HUES48 (cell line): ENCODE data around the gene ST7L.

ENCODE experiments used
- H3K27ac ChIP-seq: one replicate; pipeline ENCODE4 v1.7.0; 2013; ENCODE audit warnings: low read depth, low read length, inconsistent platforms
- H3K27me3 ChIP-seq: 2 replicates; pipeline ENCODE4 v1.6.1; 2013; ENCODE audit warnings: mild to moderate bottlenecking, low read length; ENCODE audit not compliant: control insufficient read depth, insufficient read depth
- H3K36me3 ChIP-seq: 2 replicates; pipeline ENCODE4 v1.6.1; 2013; ENCODE audit warnings: low read length; ENCODE audit not compliant: control insufficient read depth, insufficient read depth
- H3K4me1 ChIP-seq: 2 replicates; pipeline ENCODE4 v1.6.1; 2013; ENCODE audit warnings: mild to moderate bottlenecking, low read length; ENCODE audit not compliant: control insufficient read depth, insufficient read depth
- H3K4me3 ChIP-seq: 2 replicates; pipeline ENCODE4 v1.5.1; 2013; ENCODE audit warnings: mild to moderate bottlenecking, low read depth, low read length
- H3K9ac ChIP-seq: 2 replicates; pipeline ENCODE4 v1.6.1; 2013; ENCODE audit warnings: mild to moderate bottlenecking, low read depth, low read length, moderate library complexity
- H3K9me3 ChIP-seq: 2 replicates; pipeline ENCODE4 v1.6.1; 2013; ENCODE audit warnings: low read length; ENCODE audit not compliant: control insufficient read depth, insufficient read depth

The ST7L gene

DNA sequence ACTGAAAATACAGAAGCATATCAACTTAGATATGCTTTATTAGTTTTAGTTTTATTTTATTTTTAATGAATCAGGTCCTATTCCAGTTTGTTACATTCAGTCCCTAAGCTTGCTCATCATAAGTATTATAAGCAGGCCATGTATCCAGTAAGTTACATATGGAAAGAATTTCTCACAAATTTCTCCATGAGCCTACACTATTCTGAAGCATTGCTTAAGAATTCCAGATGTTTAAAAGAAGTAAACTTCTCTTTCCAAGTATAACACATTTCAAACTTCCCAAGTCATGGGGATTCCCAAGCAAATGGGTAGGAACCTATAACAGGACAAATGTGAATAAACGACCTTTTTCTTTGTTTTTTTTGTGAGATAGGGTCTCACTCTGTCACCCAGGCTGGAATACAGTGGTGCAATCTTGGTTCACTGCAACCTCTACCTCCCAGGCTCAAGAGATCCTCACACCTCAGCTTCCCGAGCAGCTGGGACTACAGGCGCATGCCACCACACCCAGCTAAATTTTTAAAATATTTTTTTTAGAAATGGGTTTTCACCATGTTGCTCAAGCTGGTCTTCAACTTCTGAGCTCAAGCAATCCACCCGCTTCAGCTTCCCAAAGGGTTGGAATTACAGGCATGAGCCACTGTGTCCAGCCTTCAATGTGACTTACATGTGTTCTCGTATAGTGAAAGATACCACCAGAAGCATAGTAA, 39.0 kb downstream of the ST7L start:
- Histone ChIP-seq H3K36me3 (peaks cover 40% of the 10 kb centered on the region), H3K9me3 (no peaks in the 10 kb centered on the region), H3K9ac (no peak overlapping the region), H3K4me1 (no peaks in the 10 kb centered on the region), H3K27ac (no peak overlapping the region), H3K4me3 (no peak overlapping the region), H3K27me3 (no peaks in the 10 kb centered on the region)

DNA sequence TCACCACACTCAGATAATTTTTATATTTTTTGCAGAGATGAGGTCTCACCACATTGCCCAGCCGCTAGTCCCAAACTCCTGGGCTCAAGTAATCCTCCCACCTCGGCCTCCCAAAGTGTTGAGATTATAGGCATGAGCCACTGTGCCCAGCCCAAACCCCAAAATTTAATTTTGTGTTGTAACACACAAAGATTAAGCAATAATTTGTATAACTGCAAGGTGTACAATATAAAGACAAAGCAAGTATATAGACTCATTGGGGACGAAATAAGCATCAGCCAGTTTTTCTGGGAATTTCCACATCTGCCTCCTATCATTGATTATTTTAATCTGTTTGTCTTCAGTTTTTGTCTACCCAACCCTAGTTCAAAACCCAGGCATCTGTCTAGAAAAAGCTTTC, 42.7 kb downstream of the ST7L start:
- Histone ChIP-seq H3K4me1 (no peaks in the 10 kb centered on the region), H3K36me3 (peaks cover 40% of the 10 kb centered on the region), H3K27me3 (no peaks in the 10 kb centered on the region), H3K27ac (no peak overlapping the region), H3K9ac (no peak overlapping the region), H3K9me3 (no peaks in the 10 kb centered on the region), H3K4me3 (no peak overlapping the region)

DNA sequence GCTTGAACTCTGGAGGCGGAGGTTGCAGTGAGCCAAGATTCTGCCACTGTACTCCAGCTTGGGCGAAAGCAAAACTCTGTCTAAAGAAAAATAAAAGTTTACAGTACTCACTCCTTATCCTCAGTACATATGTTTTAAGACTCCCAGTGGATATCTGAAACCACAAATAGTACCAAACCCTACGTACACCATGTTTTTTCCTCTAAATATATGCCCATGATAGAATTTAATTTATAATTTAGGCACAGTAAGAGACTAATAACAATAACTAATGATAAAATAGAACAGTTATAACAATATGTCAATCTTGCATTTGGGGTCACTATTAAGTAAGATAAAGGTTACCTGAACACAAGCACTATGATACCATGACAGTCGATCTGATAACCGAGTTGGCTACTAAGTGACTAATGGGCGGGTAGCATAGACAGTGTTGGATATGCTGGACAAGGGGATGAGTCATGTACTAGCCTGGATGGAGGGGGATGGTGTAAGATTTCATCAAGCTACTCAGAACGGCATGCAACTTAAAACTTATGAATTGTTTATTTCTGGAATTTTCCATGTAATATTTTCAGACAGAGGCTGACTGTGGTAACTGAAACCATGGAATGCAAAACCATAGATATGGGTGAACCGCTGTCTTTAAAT, 43.7 kb downstream of the ST7L start:
- Histone ChIP-seq H3K4me3 (no peak overlapping the region), H3K36me3 (peaks cover 39% of the 10 kb centered on the region), H3K9ac (no peak overlapping the region), H3K27ac (no peak overlapping the region), H3K27me3 (no peaks in the 10 kb centered on the region), H3K4me1 (no peaks in the 10 kb centered on the region), H3K9me3 (no peaks in the 10 kb centered on the region)

DNA sequence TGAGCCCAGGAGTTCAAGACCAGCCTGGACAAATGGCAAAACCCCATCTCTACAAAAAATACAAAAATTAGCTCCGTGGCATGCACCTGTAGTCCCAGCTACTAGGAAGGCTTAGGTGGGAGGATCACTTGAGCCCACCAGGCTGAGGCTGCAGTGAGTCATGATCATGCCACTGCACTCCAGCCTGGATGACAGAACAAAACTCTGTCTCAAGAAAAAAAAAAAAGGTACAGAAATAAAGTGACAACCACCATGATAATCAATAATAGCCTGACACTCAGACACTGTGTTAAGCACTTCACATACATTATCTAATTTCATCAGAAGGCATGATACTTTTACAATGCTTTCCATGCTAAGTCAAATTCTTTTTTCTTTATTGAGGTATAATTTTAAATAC, 53.1 kb downstream of the ST7L start:
- H3K27me3 ChIP-seq = no peaks in the 10 kb centered on the region
- H3K4me1 ChIP-seq = no peaks in the 10 kb centered on the region
- H3K27ac ChIP-seq = no peak overlapping the region
- H3K9me3 ChIP-seq = no peaks in the 10 kb centered on the region
- peaks cover 7% of the 10 kb centered on the region for H3K36me3 ChIP-seq
- H3K9ac ChIP-seq = no peak overlapping the region
- no peak overlapping the region for H3K4me3 ChIP-seq

DNA sequence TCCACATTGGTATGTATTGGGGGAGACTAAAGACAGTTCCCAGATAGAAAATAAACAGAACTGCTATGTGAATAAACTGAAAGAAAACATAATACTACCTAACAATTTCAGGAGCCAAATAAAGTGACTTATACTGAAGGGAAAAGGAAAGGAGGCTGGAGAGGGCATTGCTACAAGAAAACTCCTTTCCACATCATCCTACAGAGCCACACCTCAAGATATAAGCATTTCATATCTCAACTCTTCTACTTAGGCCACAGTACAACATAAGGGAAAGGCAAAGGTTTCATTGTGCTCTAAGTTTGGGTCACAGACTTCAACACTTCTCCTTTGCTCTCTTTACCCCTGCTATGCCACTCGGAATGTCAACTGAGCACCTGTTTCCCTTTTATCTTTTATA, 54.9 kb downstream of the ST7L start:
- Histone ChIP-seq H3K4me1 (no peaks in the 10 kb centered on the region), H3K9me3 (no peaks in the 10 kb centered on the region), H3K4me3 (no peak overlapping the region), H3K36me3 (peaks cover 3% of the 10 kb centered on the region), H3K9ac (no peak overlapping the region), H3K27ac (no peak overlapping the region), H3K27me3 (no peaks in the 10 kb centered on the region)

DNA sequence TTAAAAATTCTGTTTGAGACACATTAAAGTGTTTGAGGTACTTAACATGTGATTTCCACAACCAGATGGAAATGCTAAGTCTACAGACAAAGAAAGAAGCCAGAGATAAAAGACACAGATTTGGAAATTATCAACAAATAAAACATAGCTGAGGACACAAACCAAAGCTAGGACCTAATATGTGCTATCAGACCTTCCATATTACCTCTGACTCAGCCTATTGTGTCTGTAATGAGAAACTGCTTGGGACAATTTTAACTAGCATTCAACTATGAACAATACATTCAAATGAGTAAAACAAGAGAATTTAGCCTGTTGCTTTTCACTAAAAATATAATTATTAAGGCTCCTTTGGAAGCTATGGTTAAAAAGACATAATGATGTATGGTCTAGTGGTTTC, 55.6 kb downstream of the ST7L start:
- Histone ChIP-seq H3K4me1 (no peaks in the 10 kb centered on the region), H3K27me3 (no peaks in the 10 kb centered on the region), H3K4me3 (no peak overlapping the region), H3K36me3 (no peaks in the 10 kb centered on the region), H3K9ac (no peak overlapping the region), H3K27ac (no peak overlapping the region), H3K9me3 (no peaks in the 10 kb centered on the region)

DNA sequence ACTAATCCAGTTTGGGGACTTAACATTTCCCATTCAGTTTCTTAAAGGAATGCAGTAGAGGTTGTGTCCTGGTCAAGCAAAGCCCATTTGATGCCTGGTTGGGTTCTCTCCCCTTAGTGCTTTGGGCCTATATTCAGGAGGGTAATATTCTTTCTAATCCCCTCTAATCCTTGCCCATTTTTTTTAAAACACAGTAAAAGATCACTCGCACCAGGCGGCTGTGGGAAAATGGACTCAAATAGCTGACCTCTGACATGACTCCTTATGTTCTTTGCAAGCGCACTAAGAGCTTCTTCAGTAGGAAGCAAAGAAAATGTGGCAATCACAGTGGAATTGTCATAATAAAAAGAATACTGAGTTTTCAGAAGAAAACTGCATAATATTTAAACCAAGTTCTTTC, 60.3 kb downstream of the ST7L start:
- Histone ChIP-seq H3K27ac (no peak overlapping the region), H3K4me1 (no peaks in the 10 kb centered on the region)

DNA sequence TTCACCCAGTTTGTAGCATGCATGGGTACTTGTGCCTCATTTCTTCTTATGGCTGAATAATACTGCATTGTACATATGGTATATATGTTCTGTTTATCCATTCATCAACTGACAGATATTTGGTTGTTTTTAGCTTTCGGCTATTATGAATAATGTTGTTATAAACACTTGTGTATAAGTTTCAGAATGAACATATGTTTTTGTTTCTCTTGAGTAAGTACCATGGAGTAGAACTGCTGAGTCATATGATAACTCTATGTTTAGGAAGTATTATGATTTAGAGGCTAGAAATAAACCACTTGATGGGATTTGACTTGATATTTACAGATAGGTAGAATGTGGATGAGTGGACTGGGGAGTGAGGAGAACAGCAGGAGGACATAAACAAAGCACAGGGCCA, 61.6 kb downstream of the ST7L start:
- Histone ChIP-seq H3K9me3 (no peaks in the 10 kb centered on the region), H3K36me3 (no peaks in the 10 kb centered on the region), H3K9ac (no peak overlapping the region), H3K27me3 (no peaks in the 10 kb centered on the region), H3K27ac (no peak overlapping the region), H3K4me3 (no peak overlapping the region), H3K4me1 (no peaks in the 10 kb centered on the region)

More for the DNA sequence above, 60.3 kb downstream of the ST7L start:
- H3K36me3 ChIP-seq = no peaks in the 10 kb centered on the region
- H3K9me3 ChIP-seq = no peaks in the 10 kb centered on the region
- no peaks in the 10 kb centered on the region for H3K27me3 ChIP-seq
- H3K9ac ChIP-seq = no peak overlapping the region
- H3K4me3 ChIP-seq = no peak overlapping the region

DNA sequence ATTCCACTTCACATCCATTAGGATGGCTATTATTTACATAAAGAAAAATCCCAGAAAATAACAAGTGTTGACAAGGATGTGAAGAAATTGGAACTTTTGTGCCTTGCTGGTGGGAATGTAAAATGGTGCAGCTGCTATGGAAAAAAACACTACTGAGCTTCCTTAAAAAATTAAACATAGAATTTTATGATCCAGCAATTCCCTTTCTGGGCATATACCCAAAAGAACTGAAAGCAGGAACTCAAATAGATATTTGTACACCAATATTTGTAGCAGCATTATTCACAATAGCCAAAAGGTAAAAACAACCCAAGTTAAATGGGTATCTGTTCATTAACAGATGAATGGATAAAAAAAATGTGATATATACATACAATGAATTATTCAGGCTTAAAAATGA, 64.5 kb downstream of the ST7L start:
- no peak overlapping the region for H3K27ac ChIP-seq

DNA sequence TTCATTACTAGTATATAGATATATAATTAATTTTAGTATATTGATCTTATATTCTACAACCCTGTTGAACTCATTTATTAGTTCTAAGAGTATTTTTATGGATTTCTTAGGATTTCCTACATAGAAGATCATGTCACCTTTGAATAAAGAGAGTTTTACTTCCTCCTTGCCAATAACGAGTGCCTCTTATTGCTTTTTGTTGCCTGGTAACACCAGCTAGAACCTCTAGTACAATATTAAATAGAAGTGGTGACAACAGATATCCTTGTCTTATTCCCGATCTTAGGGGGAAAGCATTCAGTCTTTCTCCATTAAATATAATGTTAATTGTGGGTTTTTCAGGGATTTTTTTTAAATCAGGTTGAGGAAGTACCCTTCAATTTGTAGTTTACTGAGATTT, 69.4 kb downstream of the ST7L start:
- H3K9ac ChIP-seq = no peak overlapping the region
- H3K9me3 ChIP-seq = no peaks in the 10 kb centered on the region
- no peak overlapping the region for H3K27ac ChIP-seq
- no peak overlapping the region for H3K4me3 ChIP-seq
- 0 out of 2 replicates have a peak, but pooled peaks cover 3% of the 10 kb centered on the region for H3K36me3 ChIP-seq
- no peaks in the 10 kb centered on the region for H3K4me1 ChIP-seq
- H3K27me3 ChIP-seq = no peaks in the 10 kb centered on the region

More for the DNA sequence above, 64.5 kb downstream of the ST7L start:
- Histone ChIP-seq H3K4me3 (no peak overlapping the region), H3K36me3 (0 out of 2 replicates have a peak, but pooled peaks cover 3% of the 10 kb centered on the region), H3K9ac (no peak overlapping the region), H3K27me3 (no peaks in the 10 kb centered on the region), H3K9me3 (no peaks in the 10 kb centered on the region), H3K4me1 (no peaks in the 10 kb centered on the region)

DNA sequence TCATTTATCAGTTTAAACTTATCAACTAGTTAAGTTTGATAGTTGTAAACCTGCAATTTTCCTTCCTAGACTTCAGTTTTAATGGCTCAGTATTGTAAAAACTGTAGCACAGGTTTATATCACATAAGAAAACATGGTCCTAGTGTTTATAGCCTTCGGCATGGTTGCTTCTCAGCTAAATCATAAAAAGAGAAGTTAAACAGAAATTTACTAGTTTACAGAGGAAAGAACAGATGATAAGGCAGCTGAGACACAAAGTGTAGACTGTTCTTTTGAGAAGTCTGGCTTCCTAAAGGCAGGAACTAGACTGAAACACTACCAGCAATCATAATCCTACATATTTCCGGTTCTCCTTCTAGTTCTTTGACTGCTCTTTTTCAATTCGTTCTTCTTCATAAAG, 70.4 kb downstream of the ST7L start:
- Histone ChIP-seq H3K9me3 (no peaks in the 10 kb centered on the region), H3K36me3 (0 out of 2 replicates have a peak, but pooled peaks cover 3% of the 10 kb centered on the region), H3K27ac (no peak overlapping the region), H3K4me3 (no peak overlapping the region), H3K4me1 (no peaks in the 10 kb centered on the region), H3K9ac (no peak overlapping the region), H3K27me3 (no peaks in the 10 kb centered on the region)
